Activated CD4-positive, alpha-beta memory T cell treated with anti-CD3 and anti-CD28 coated beads, Interleukin-2, amount 10 ng/mL, durations not matched to agents 7 days and 5 days (primary cell): ENCODE data around the gene PKN1. TPM values are rescaled to one million over a fixed set of nuclear protein-coding genes. Genes with fewer than 3 reads are reported as not detected.
"Not testable (repeated sequence)": the region's sequence is repeated elsewhere in the genome, so short reads cannot be mapped to it uniquely, and the experiment has no call there.

Source experiments
- CTCF ChIA-PET: fragments of 350-600 bp; sonication (Branson Sonifier 250); formaldehyde crosslinking; loops from one replicate; lab custom pipeline; 2021; ENCODE audit warnings: antibody characterized with exemption, inconsistent platforms; lab: Charles Lee
- POLR2A ChIA-PET: fragments of 350-600 bp; sonication (Branson Sonifier 250); formaldehyde crosslinking; loops from one replicate; lab custom pipeline; 2021; ENCODE audit warnings: antibody characterized with exemption; lab: Charles Lee
- DNase-seq: peaks from one replicate; pipeline ENCODE4 v3.0.0-alpha.2; 2020
- H3K27ac Mint-ChIP-seq: one replicate; pipeline ENCODE4 v1.8.0; 2021; ENCODE audit warnings: mild to moderate bottlenecking, mixed read lengths
- H3K27me3 Mint-ChIP-seq: one replicate; pipeline ENCODE4 v1.8.0; 2021; ENCODE audit warnings: mixed read lengths
- H3K36me3 Mint-ChIP-seq: one replicate; pipeline ENCODE4 v1.8.0; 2021; ENCODE audit warnings: low read depth, mixed read lengths
- H3K4me1 Mint-ChIP-seq: one replicate; pipeline ENCODE4 v1.8.0; 2021; ENCODE audit warnings: mixed read lengths
- H3K4me3 Mint-ChIP-seq: one replicate; pipeline ENCODE4 v1.8.0; 2021; ENCODE audit warnings: mild to moderate bottlenecking, mixed read lengths
- H3K9me3 Mint-ChIP-seq: one replicate; pipeline ENCODE4 v1.8.0; 2021; ENCODE audit warnings: mixed read lengths
- total RNA-seq, 2 experiments: library from RNA; stranded (reverse); gene quantifications; one replicate each; pipeline ENCODE4 v1.2.3, GENCODE V29; 2021

The PKN1 gene
- total RNA-seq, 2 experiments from 2014 or later = 219 to 232 TPM

DNA sequence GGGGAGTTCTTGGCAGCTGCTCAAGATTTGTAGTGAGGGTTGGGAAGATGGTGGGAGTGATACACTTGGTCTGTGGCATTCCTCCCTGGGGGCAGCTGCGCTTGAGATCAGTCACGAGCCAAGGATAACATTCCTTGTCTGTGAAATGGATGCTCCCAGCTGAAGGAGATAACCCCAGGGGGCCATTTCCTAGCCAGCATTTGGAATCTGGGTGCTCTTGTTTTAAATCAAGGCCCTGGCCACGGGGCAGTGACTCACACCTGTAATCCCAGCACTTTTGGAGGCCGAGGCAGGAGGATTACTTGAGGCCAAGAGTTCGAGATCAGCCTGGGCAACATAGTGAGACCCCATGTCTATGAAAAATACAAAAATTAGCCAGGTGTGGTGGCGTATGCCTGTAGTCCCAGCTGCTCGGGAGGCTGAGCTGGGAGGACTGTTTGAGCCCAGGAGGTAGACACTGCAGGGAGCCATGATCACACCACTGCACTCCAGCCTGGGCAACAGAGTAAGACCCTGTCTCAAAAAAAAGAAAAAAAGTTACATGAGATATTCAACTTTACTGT, 4.6 kb downstream of the PKN1 start:
- H3K36me3 Mint-ChIP-seq = peaks cover 24% of the 10 kb centered on the region
- no peak for DNase-seq
- H3K9me3 Mint-ChIP-seq = no peaks in the 10 kb centered on the region
- H3K4me3 Mint-ChIP-seq = no peak overlapping the region
- ChIA-PET CTCF (interaction anchor here (0.9 to 1.6 kb wide), 4 partner anchors 10 to 301 kb away, joined by 3 to 8 read pairs (median 4); partner anchors contain the start of gene ASF1B), POLR2A (interaction anchor here (0.8 to 2.5 kb wide), 6 partner anchors 13 to 56 kb away, joined by 3 to 16 read pairs (median 4); partner anchors contain the start of gene ADGRE5)
- peaks cover 55% of the 10 kb centered on the region for H3K4me1 Mint-ChIP-seq
- peak overlapping the region; percentile 31 for H3K27ac Mint-ChIP-seq
- no peaks in the 10 kb centered on the region for H3K27me3 Mint-ChIP-seq

DNA sequence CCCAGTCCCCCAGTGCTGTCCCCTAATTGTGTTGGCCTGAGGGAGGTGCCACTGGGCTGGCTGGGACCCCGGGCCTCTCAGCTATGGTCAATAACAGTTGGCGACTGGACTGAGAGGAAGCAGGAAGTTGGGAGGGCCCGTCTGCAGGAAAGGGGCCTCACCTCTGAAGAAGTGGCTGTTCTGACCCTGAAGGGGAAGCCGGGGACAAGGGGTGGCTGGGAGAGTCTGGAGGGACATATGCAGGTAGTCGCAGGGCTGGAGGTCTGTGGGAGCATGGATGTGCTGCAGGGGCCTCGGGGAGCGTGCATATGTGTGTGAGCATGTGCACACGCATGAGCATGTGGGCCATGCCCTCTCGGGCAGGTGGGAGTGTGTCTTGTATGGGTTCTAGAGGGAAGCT, 5.9 kb downstream of the PKN1 start:
- no peak for DNase-seq
- Mint-ChIP-seq H3K4me1 (peaks cover 59% of the 10 kb centered on the region), H3K9me3 (no peaks in the 10 kb centered on the region), H3K36me3 (peaks cover 35% of the 10 kb centered on the region), H3K27me3 (no peaks in the 10 kb centered on the region), H3K4me3 (peak overlapping the region; percentile 59), H3K27ac (peak overlapping the region; percentile 90)
- ChIA-PET CTCF (interaction anchor here (1.0 kb wide), 1 partner anchor 41 kb away, joined by 3 read pairs; no protein-coding TSS in a partner anchor), POLR2A (interaction anchor here (1.1 to 2.5 kb wide), 5 partner anchors 22 to 79 kb away, joined by 3 to 16 read pairs (median 3); partner anchors contain the start of gene DNAJB1)

DNA sequence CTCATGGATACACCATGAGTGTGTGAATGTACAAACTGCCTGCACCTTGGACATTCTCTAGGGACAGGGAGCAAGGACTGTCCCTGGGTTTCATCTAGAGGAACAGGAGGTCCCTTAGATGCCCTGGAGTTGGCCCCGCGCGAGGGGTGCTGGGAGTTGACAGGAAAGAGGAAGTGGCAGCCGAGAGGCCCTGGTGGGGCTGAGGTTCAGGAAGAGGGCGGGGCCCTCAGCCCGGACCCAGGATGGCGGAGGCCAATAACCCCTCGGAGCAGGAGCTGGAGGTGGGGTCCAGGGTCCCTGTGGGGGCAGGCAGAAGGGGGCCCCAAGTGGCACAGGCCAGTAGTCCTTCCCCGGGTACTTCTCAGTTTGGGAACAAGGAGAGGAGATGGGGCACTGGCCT, 6.9 kb downstream of the PKN1 start:
- DNase-seq = peak; percentile 87
- POLR2A ChIA-PET = interaction anchor here (0.6 to 1.5 kb wide), 7 partner anchors 20 to 78 kb away, joined by 3 to 5 read pairs (median 3); partner anchors contain the start of genes ADGRE5 and DNAJB1
- Mint-ChIP-seq H3K9me3 (no peaks in the 10 kb centered on the region), H3K27me3 (no peaks in the 10 kb centered on the region), H3K4me3 (peak overlapping the region; percentile 92), H3K36me3 (peaks cover 41% of the 10 kb centered on the region), H3K27ac (peak overlapping the region; percentile 90), H3K4me1 (peaks cover 53% of the 10 kb centered on the region)
- CTCF ChIA-PET = interaction anchor here (1.0 to 1.3 kb wide), 2 partner anchors 10 to 40 kb away, joined by 3 read pairs; no protein-coding TSS in a partner anchor

DNA sequence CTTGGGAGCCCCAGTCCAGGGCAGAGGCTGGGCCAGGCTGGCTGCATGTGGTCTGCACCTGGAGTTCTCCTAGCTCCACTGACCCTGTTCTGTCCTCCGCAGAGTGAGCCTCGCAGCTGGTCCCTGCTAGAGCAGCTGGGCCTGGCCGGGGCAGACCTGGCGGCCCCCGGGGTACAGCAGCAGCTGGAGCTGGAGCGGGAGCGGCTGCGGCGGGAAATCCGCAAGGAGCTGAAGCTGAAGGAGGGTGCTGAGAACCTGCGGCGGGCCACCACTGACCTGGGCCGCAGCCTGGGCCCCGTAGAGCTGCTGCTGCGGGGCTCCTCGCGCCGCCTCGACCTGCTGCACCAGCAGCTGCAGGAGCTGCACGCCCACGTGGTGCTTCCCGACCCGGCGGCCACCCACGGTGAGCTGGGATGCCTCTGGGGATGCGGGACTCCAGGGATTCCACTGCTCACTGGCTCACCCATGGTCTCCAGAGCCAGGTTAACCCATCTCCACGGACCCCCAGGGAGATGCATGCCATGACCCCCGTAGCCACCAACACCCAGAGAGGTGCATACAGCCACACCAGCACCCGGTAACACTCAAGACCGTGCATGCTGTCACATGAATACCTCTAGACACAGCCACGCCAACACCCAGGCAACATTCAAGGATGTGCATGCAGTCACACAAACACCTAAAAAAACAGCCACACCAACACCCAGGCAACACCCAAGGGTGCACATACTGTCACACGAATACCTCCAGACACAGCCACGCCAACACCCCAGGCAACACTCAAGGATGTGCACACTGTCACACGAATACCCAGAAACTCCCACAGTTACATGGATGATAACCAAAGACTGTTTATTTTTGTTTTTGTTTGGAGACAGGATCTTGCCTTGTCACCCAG, 8.2 kb downstream of the PKN1 start:
- no peak for DNase-seq
- Mint-ChIP-seq H3K4me3 (peak overlapping the region; percentile 92), H3K27me3 (no peaks in the 10 kb centered on the region), H3K9me3 (no peaks in the 10 kb centered on the region), H3K4me1 (peaks cover 49% of the 10 kb centered on the region), H3K27ac (peak overlapping the region; percentile 90), H3K36me3 (peaks cover 47% of the 10 kb centered on the region)
- ChIA-PET CTCF (interaction anchor here (1.3 kb wide), 1 partner anchor 12 kb away, joined by 3 read pairs; no protein-coding TSS in a partner anchor), POLR2A (no interaction called here)

DNA sequence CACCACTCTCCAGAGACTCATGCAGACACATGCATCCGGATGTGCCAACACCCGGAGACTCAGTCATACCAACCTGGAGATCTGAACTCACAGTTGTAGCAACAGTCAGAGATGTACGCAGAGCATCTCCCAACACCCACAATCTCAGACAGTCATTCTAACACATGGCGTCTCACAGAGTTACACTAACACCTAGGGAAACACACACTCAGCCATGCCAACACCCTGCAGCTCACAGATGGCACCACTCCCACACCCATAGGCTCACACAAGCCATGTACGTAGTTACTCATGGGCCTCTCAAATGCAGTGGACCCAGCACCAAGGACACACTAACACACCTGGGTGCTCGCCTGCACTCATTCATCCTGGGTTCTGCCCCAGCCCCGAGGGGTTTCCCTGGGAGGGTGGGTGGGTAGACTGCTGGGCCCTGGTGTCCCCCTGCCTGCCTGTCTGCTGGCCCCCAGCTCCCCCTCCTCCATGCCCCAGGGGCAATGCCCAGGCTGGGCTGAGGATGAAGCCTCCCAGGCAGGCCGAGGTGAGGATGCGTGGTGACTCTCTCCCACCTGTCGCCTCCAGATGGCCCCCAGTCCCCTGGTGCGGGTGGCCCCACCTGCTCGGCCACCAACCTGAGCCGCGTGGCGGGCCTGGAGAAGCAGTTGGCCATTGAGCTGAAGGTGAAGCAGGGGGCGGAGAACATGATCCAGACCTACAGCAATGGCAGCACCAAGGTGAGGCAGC, 10.0 kb downstream of the PKN1 start:
- ChIA-PET POLR2A (no interaction called here), CTCF (interaction anchor here (1.2 kb wide), 1 partner anchor 37 kb away, joined by 3 read pairs; no protein-coding TSS in a partner anchor)
- H3K27me3 Mint-ChIP-seq = no peaks in the 10 kb centered on the region
- peak overlapping the region; percentile 35 for H3K4me3 Mint-ChIP-seq
- DNase-seq = no peak
- H3K9me3 Mint-ChIP-seq = no peaks in the 10 kb centered on the region
- H3K27ac Mint-ChIP-seq = no peak overlapping the region
- peaks cover 41% of the 10 kb centered on the region for H3K4me1 Mint-ChIP-seq
- H3K36me3 Mint-ChIP-seq = peaks cover 60% of the 10 kb centered on the region

DNA sequence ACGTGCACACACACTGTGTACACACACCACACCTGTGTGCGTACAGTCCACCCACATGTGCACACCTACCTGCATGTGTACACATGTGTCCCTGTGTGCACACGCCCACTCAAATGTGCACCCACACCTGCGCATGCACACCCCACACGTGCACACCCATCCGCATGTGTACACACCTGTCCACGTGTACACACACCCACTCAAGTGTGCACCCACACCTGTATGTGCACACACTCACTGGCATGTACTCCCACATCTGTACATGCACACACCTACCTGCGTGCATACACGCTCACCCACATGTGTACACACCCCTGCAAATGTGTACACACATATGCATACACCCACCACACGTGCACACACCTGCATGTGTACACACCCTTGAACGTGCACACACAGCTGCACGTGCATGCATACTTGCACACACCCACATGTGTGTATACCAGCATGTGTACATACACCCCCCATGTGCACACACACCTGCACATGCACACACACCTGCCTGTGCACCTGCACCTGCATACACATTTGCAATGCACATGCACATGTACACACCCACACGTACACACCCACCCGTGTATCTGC, 10.6 kb downstream of the PKN1 start:
- no peak overlapping the region for H3K4me3 Mint-ChIP-seq
- no peaks in the 10 kb centered on the region for H3K9me3 Mint-ChIP-seq
- CTCF ChIA-PET = no interaction called here
- peaks cover 65% of the 10 kb centered on the region for H3K36me3 Mint-ChIP-seq
- H3K4me1 Mint-ChIP-seq = peaks cover 39% of the 10 kb centered on the region
- no peak overlapping the region for H3K27ac Mint-ChIP-seq
- DNase-seq = no peak
- H3K27me3 Mint-ChIP-seq = no peaks in the 10 kb centered on the region
- POLR2A ChIA-PET = no interaction called here

DNA sequence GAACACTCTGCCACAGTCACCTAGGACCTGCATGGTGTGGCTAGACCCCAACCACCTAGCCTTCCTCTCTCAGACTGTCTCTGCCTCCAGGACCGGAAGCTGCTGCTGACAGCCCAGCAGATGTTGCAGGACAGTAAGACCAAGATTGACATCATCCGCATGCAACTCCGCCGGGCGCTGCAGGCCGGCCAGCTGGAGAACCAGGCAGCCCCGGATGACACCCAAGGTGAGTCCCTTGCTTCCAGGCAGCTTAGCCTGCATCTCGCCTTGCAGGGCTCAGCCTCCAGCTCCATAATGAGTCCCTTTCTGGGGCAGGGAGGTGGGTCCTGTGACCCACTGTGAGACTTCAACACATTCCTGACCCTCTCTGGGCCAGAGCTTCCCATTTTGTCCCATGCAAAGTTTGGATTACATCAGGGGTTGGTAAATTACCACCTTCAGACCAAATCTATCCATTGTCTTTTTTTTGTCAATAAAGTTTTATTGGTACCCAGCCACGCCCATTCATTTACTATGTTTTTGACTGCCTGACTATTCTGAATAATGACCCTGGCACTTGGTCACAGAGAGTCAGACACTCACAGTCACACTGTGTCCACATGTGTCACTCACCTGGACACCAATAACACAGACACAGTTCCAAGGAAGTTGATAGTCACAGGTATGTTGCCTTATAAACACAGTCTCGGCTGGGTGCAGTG, 13.4 kb downstream of the PKN1 start:
- ChIA-PET CTCF (no interaction called here), POLR2A (interaction anchor here (0.8 to 1.2 kb wide), 2 partner anchors 17 to 29 kb away, joined by 3 read pairs; no protein-coding TSS in a partner anchor)
- DNase-seq = no peak
- no peaks in the 10 kb centered on the region for H3K27me3 Mint-ChIP-seq
- H3K27ac Mint-ChIP-seq = no peak overlapping the region
- H3K4me1 Mint-ChIP-seq = peaks cover 27% of the 10 kb centered on the region
- no peaks in the 10 kb centered on the region for H3K9me3 Mint-ChIP-seq
- peaks cover 77% of the 10 kb centered on the region for H3K36me3 Mint-ChIP-seq
- no peak overlapping the region for H3K4me3 Mint-ChIP-seq

DNA sequence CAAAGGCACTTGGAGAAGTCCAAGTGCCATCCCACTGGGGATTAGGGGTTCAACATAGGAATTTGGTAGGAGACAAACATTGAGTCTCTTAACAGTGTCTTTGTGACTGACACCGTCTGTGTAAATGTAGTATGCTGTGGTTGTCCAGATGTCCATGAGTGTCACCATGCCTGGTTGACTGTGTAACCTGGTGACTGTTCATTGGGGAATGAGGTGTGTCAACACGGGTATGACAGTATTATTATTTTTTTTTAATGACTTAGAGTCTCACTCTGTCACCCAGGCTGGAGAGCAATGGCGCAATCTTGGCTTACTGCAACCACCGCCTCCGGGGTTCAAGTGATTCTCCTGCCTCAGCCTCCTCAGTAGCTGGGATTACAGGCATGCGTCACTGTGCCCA, 16.2 kb downstream of the PKN1 start:
- Mint-ChIP-seq H3K9me3 (no peaks in the 10 kb centered on the region), H3K36me3 (peaks cover 72% of the 10 kb centered on the region), H3K27ac (no peak overlapping the region), H3K4me3 (no peak overlapping the region), H3K27me3 (no peaks in the 10 kb centered on the region), H3K4me1 (peaks cover 15% of the 10 kb centered on the region)
- ChIA-PET CTCF (interaction anchor here (1.3 kb wide), 1 partner anchor 313 kb away, joined by 3 read pairs; the partner anchor contains the start of gene ASF1B), POLR2A (no interaction called here)
- no peak for DNase-seq

DNA sequence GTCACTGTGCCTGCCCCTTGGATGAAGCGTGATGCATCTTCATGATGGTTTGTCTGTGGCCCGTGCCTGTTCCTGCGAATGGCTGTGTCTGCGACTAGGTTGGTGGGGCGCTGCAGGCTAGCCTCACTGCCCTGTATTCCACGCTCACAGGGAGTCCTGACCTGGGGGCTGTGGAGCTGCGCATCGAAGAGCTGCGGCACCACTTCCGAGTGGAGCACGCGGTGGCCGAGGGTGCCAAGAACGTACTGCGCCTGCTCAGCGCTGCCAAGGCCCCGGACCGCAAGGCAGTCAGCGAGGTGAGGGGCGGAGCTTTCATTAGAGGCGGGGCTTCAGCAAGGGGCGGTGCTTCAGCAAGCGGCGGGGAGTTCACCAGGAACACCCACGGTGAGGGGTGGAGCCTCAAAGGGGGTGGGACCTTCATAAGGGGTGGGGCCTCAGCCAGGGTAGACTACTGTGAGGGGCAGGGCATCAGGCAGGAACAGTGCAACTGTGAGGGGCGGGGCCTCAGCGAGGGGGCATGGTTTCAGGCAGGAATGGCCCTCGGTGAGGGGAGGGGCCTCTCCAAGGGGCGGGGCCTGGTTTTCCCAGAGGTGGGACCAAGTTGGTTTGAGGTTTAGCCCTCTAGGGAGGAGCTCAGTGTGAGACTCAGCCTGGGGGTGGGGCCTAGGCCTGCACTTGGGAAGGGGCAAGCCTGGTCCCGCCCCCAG, 17.2 kb downstream of the PKN1 start:
- Mint-ChIP-seq H3K27ac (no peak overlapping the region), H3K36me3 (peaks cover 74% of the 10 kb centered on the region), H3K27me3 (no peaks in the 10 kb centered on the region), H3K4me3 (no peak overlapping the region), H3K9me3 (no peaks in the 10 kb centered on the region), H3K4me1 (peaks cover 12% of the 10 kb centered on the region)
- DNase-seq = peak; percentile 78
- CTCF ChIA-PET = interaction anchor here (1.3 kb wide), 1 partner anchor 314 kb away, joined by 3 read pairs; the partner anchor contains the start of gene ASF1B
- POLR2A ChIA-PET = interaction anchor here (1.1 to 1.4 kb wide), 2 partner anchors 12 to 30 kb away, joined by 3 to 4 read pairs; no protein-coding TSS in a partner anchor

DNA sequence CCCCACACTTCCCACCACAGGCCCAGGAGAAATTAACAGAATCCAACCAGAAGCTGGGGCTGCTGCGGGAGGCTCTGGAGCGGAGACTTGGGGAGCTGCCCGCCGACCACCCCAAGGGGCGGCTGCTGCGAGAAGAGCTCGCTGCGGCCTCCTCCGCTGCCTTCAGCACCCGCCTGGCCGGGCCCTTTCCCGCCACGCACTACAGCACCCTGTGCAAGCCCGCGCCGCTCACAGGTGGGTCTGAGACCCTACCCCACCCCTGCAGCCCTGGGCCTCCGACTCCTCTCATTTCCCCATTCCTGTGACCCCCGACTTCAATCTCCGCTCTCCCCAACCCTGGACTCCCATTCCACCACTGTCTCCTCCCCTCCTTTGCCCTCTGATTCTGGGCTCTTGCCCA, 17.8 kb downstream of the PKN1 start:
- ChIA-PET POLR2A (interaction anchor here (1.1 to 1.4 kb wide), 2 partner anchors 13 to 31 kb away, joined by 3 to 4 read pairs; no protein-coding TSS in a partner anchor), CTCF (no interaction called here)
- Mint-ChIP-seq H3K4me1 (peaks cover 12% of the 10 kb centered on the region), H3K36me3 (peaks cover 75% of the 10 kb centered on the region), H3K27ac (no peak overlapping the region), H3K4me3 (no peak overlapping the region), H3K9me3 (no peaks in the 10 kb centered on the region), H3K27me3 (no peaks in the 10 kb centered on the region)
- DNase-seq = no peak

DNA sequence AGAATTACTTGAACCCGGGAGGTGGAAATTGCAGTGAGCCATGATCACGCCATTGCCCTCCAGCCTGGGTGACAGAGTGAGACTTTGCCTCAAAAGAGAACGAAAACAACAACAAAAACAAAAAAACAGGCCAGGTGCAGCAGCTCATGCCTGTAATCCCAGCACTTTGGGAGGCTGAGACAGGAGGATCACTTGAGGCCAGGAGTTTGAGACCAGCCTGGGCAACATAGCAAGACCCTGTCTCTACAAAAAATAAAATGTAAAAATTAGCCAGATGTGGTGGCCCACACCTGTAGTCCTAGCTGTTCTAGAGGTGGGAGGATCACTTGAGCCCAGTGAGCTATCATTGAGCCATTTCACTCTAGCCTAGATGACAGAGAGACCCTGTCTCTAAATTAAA, 19.2 kb downstream of the PKN1 start:
- peaks cover 66% of the 10 kb centered on the region for H3K36me3 Mint-ChIP-seq
- H3K4me3 Mint-ChIP-seq, CTCF ChIA-PET, H3K27me3 Mint-ChIP-seq, H3K9me3 Mint-ChIP-seq, DNase-seq, H3K27ac Mint-ChIP-seq: not testable (repeated sequence)
- POLR2A ChIA-PET = interaction anchor here (1.3 kb wide), 1 partner anchor 13 kb away, joined by 5 read pairs; no protein-coding TSS in a partner anchor
- H3K4me1 Mint-ChIP-seq = peaks cover 12% of the 10 kb centered on the region
